RWPE2 (cell line): ENCODE data around the gene ME3.

Experiments
- ATAC-seq: fragments of 200-7000 bp; cut with Tn5 transposase; 3 replicates; pipeline ENCODE4 v1.9.1; 2021; ENCODE audit warnings: low read depth
- DNase-seq: peaks from one replicate; pipeline ENCODE4 v3.0.0-alpha.2; 2020; ENCODE audit warnings: low spot score
- H3K27ac ChIP-seq: fragments of 450-650 bp; 2 replicates; pipeline ENCODE4 v1.5.1; 2017; ENCODE audit warnings: mild to moderate bottlenecking; ENCODE audit not compliant: poor library complexity, severe bottlenecking
- H3K27me3 ChIP-seq: fragments of 250-450 bp; sonication (Bioruptor Pico); 2 replicates; pipeline ENCODE4 v1.5.1; 2021; ENCODE audit warnings: mild to moderate bottlenecking, moderate library complexity; ENCODE audit not compliant: insufficient read depth, poor library complexity, severe bottlenecking
- H3K36me3 ChIP-seq: fragments of 250-450 bp; sonication (Bioruptor Pico); 2 replicates; pipeline ENCODE4 v1.5.1; 2020; ENCODE audit warnings: low read depth, mild to moderate bottlenecking, moderate library complexity
- H3K4me1 ChIP-seq: fragments of 250-450 bp; sonication (Bioruptor Pico); 2 replicates; pipeline ENCODE4 v1.5.1; 2021; ENCODE audit warnings: mild to moderate bottlenecking, moderate library complexity; ENCODE audit not compliant: insufficient read depth, poor library complexity, severe bottlenecking
- H3K4me3 ChIP-seq: fragments of 250-450 bp; sonication (Bioruptor Pico); 2 replicates; pipeline ENCODE4 v1.5.1; 2021; ENCODE audit warnings: mild to moderate bottlenecking, moderate library complexity; ENCODE audit not compliant: severe bottlenecking
- H3K9me3 ChIP-seq: fragments of 250-450 bp; sonication (Bioruptor Pico); 2 replicates; pipeline ENCODE4 v1.5.1; 2021; ENCODE audit warnings: mild to moderate bottlenecking, moderate library complexity; ENCODE audit not compliant: severe bottlenecking
- TF ChIP-seq, protein P1 (sequence below): fragments of 450-650 bp; IDR thresholded peaks from one replicate; pipeline ENCODE4 v1.5.1; 2017; ENCODE audit warnings: mild to moderate bottlenecking, moderate library complexity; ENCODE audit not compliant: poor library complexity, severe bottlenecking

Gene ME3

DNA sequence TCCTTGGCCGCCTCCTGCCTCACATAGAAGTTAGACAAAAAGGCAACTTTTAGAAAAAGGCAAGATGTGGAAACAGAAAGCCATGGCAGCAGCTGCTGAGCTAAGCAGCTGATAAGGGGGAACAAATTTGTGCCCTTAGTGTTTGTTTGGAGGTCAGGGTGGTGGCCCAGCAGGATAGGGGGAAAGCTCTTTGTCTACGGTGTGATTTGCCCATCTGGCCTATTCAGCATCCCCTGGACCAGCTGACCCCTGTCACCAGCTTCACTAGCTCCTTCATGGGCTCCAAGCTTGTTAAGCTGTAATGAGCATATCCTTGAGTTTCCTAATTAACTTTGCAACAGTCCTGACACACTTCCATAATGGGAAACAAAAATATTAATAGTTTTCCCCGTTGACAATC, 5.9 kb upstream of the ME3 start:
- Histone ChIP-seq H3K4me3 (no peak overlapping the region), H3K27ac (no peak overlapping the region), H3K4me1 (no peaks in the 10 kb centered on the region), H3K36me3 (no peaks in the 10 kb centered on the region), H3K9me3 (no peaks in the 10 kb centered on the region), H3K27me3 (no peaks in the 10 kb centered on the region)
- DNase-seq, result no peak
- TF ChIP-seq, protein P1, sequence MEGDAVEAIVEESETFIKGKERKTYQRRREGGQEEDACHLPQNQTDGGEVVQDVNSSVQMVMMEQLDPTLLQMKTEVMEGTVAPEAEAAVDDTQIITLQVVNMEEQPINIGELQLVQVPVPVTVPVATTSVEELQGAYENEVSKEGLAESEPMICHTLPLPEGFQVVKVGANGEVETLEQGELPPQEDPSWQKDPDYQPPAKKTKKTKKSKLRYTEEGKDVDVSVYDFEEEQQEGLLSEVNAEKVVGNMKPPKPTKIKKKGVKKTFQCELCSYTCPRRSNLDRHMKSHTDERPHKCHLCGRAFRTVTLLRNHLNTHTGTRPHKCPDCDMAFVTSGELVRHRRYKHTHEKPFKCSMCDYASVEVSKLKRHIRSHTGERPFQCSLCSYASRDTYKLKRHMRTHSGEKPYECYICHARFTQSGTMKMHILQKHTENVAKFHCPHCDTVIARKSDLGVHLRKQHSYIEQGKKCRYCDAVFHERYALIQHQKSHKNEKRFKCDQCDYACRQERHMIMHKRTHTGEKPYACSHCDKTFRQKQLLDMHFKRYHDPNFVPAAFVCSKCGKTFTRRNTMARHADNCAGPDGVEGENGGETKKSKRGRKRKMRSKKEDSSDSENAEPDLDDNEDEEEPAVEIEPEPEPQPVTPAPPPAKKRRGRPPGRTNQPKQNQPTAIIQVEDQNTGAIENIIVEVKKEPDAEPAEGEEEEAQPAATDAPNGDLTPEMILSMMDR, result no peak
- no peak for ATAC-seq

GRCh38 chr11:86676533-86677154, 4.2 kb upstream of the ME3 start:
- H3K4me1 ChIP-seq, result no peaks in the 10 kb centered on the region
- H3K36me3 ChIP-seq, result no peaks in the 10 kb centered on the region
- no peaks in the 10 kb centered on the region for H3K9me3 ChIP-seq
- no peak overlapping the region for H3K4me3 ChIP-seq
- no peak for ATAC-seq
- TF ChIP-seq, protein P1, result no peak
- no peaks in the 10 kb centered on the region for H3K27me3 ChIP-seq
- no peak overlapping the region for H3K27ac ChIP-seq
- no peak for DNase-seq

- TF ChIP-seq, protein P1, result no peak
- Histone ChIP-seq H3K36me3 (no peaks in the 10 kb centered on the region), H3K27me3 (no peaks in the 10 kb centered on the region), H3K4me3 (no peak overlapping the region), H3K27ac (no peak overlapping the region), H3K4me1 (peaks cover 4% of the 10 kb centered on the region), H3K9me3 (no peaks in the 10 kb centered on the region)
- ATAC-seq (no peak), DNase-seq (no peak)
These were observed 3.6 kb upstream of the ME3 start for GRCh38 chr11:86676010-86676409.

GRCh38 chr11:86675017-86675416, 2.6 kb upstream of the ME3 start:
- DNase-seq, result no peak
- Histone ChIP-seq H3K27ac (no peak overlapping the region), H3K4me1 (peaks cover 9% of the 10 kb centered on the region)

More at GRCh38 chr11:86675017-86675416, 2.6 kb upstream of the ME3 start:
- Histone ChIP-seq H3K27me3 (no peaks in the 10 kb centered on the region), H3K36me3 (no peaks in the 10 kb centered on the region), H3K4me3 (no peak overlapping the region), H3K9me3 (no peaks in the 10 kb centered on the region)
- TF ChIP-seq, protein P1, result no peak
- ATAC-seq, result no peak
